Panc1 (cell line): ENCODE measurements around the gene CHST13. TPM values are rescaled to one million over a fixed set of nuclear protein-coding genes. Genes with fewer than 3 reads are reported as not detected.

Experiments
- ATAC-seq: fragments of 200-7000 bp; cut with Tn5 transposase; 2 replicates; pipeline ENCODE4 v1.9.1; 2020; ENCODE audit warnings: mild to moderate bottlenecking, moderate library complexity
- BruUV-seq: library from RNA; stranded (reverse); fragments of 400-500 nt; replicated peaks from 2 replicates; lab custom pipeline; 2021; lab: Mats Ljungman, UMichigan
- CTCF ChIA-PET: fragments of 300-600 bp; sonication (Branson Sonifier 250); formaldehyde crosslinking; loops from one replicate; lab custom pipeline; 2022; ENCODE audit warnings: antibody characterized with exemption; lab: Charles Lee
- POLR2A ChIA-PET: fragments of 300-600 bp; sonication (Branson Sonifier 250); formaldehyde crosslinking; loops from one replicate; lab custom pipeline; 2022; ENCODE audit warnings: antibody characterized with exemption; lab: Charles Lee
- DNase-seq: peaks from one replicate; pipeline ENCODE4 v3.0.0-alpha.2; 2010; ENCODE audit warnings: low read depth, low spot score
- H3K27ac ChIP-seq: 2 replicates; pipeline ENCODE4 v1.5.1; 2011; ENCODE audit warnings: mild to moderate bottlenecking, low read length, inconsistent platforms
- H3K27me3 ChIP-seq: fragments of 200-500 bp; sonication (Bioruptor generic); 2 replicates; pipeline ENCODE4 v1.6.0; 2014; ENCODE audit warnings: low read length, inconsistent platforms; ENCODE audit not compliant: control insufficient read depth, insufficient read depth
- H3K36me3 ChIP-seq: fragments of 200-500 bp; sonication (Bioruptor generic); 2 replicates; pipeline ENCODE4 v1.5.1; 2014; ENCODE audit warnings: inconsistent platforms, mild to moderate bottlenecking, low read length, moderate library complexity; ENCODE audit not compliant: control insufficient read depth, insufficient read depth
- H3K4me1 ChIP-seq: 2 replicates; pipeline ENCODE4 v1.5.1; 2011; ENCODE audit warnings: inconsistent platforms, mild to moderate bottlenecking, low read length, moderate library complexity; ENCODE audit not compliant: control insufficient read depth, insufficient read depth
- H3K4me3 ChIP-seq, 2 experiments: 2 replicates each; pipeline ENCODE4 v1.5.1; 2011 to 2012; ENCODE audit warnings: low read depth in 2 of 2, low read length in 2 of 2, mild to moderate bottlenecking in 2 of 2, inconsistent platforms in 1 of 2, moderate library complexity in 1 of 2
- H3K9me3 ChIP-seq: fragments of 200-500 bp; sonication (Bioruptor generic); 2 replicates; pipeline ENCODE4 v1.5.1; 2014; ENCODE audit warnings: low read depth, mild to moderate bottlenecking, inconsistent platforms, low read length, moderate library complexity; ENCODE audit not compliant: control insufficient read depth, insufficient read depth
- POLR2AphosphoS5 ChIP-seq: IDR thresholded peaks from 2 replicates; pipeline ENCODE4 v1.6.1; 2012; ENCODE audit warnings: mild to moderate bottlenecking, low read depth, low read length, moderate library complexity
- SIN3A ChIP-seq: IDR thresholded peaks from 2 replicates; pipeline ENCODE4 v1.6.1; 2012; ENCODE audit warnings: low read depth, mild to moderate bottlenecking, low read length, moderate library complexity, borderline replicate concordance; ENCODE audit not compliant: insufficient read depth
- TCF7L2 ChIP-seq: IDR thresholded peaks from 2 replicates; pipeline ENCODE4 v1.6.1; 2011; ENCODE audit warnings: mild to moderate bottlenecking, low read depth, low read length, inconsistent platforms
- in situ Hi-C: cut with HindIII; loops from 2 replicates; pipeline ENCODE4 v1.10.0; 2016; ENCODE audit warnings: low sequenced_read_pairs, low pct_unique_long_range_greater_than_20kb
- intact Hi-C: fragments of 100-400 bp; cut with micrococcal nuclease; formaldehyde crosslinking; loops from one replicate; pipeline ENCODE4 v1.10.0; 2022; ENCODE audit not compliant: unreplicated experiment
- total RNA-seq: library from RNA; stranded (reverse); gene quantifications from one replicate; pipeline ENCODE4 v1.2.1, GENCODE V29; 2021; ENCODE audit not compliant: unreplicated experiment
- TF ChIP-seq, protein P1 (sequence below), 2 experiments: IDR thresholded peaks; 2 replicates each; pipeline ENCODE4 v1.6.1; 2011 to 2012; ENCODE audit warnings: low read depth in 2 of 2, control low read depth in 1 of 2, low read length in 1 of 2, mild to moderate bottlenecking in 1 of 2, moderate library complexity in 1 of 2; ENCODE audit not compliant: insufficient read depth in 1 of 2
- TF ChIP-seq, protein P2 (sequence below): fragments of 450-650 bp; IDR thresholded peaks from 2 replicates; pipeline ENCODE4 v1.5.1; 2017; ENCODE audit warnings: mild to moderate bottlenecking

The CHST13 gene
- total RNA-seq, 1 experiment from 2014 or later = 0.64 TPM

DNA sequence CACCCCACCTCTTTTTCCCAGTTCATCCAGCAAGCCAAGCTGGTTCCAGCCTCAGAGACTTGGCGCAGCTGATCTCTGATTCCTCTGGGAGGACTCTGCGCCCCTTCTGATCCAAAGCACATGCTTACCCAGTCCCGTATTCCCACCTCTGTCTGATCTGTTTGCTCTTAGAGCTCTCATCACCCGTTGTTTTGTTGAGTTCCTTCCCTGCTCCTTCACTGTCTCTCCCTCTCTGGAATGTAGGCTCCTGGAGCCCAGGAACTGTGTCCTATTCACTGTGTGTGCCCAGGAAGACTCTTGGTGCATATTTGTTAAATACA, 46.9 kb upstream of the CHST13 start:
- in situ Hi-C loops (no loop called here), intact Hi-C loops (no loop called here)
- no peak for ATAC-seq
- peaks cover 19% of the 10 kb centered on the region for H3K4me1 ChIP-seq
- H3K9me3 ChIP-seq = no peaks in the 10 kb centered on the region
- ChIA-PET POLR2A (no interaction called here), CTCF (no interaction called here)
- peaks cover 3% of the 10 kb centered on the region; the same call in 1 of the 2 replicates for H3K36me3 ChIP-seq
- no peak for DNase-seq
- no peak overlapping the region for H3K4me3 ChIP-seq
- H3K27ac ChIP-seq = no peak overlapping the region
- no peaks in the 10 kb centered on the region for H3K27me3 ChIP-seq
- BruUV-seq = no TSS peak
- TF ChIP-seq, protein P1, sequence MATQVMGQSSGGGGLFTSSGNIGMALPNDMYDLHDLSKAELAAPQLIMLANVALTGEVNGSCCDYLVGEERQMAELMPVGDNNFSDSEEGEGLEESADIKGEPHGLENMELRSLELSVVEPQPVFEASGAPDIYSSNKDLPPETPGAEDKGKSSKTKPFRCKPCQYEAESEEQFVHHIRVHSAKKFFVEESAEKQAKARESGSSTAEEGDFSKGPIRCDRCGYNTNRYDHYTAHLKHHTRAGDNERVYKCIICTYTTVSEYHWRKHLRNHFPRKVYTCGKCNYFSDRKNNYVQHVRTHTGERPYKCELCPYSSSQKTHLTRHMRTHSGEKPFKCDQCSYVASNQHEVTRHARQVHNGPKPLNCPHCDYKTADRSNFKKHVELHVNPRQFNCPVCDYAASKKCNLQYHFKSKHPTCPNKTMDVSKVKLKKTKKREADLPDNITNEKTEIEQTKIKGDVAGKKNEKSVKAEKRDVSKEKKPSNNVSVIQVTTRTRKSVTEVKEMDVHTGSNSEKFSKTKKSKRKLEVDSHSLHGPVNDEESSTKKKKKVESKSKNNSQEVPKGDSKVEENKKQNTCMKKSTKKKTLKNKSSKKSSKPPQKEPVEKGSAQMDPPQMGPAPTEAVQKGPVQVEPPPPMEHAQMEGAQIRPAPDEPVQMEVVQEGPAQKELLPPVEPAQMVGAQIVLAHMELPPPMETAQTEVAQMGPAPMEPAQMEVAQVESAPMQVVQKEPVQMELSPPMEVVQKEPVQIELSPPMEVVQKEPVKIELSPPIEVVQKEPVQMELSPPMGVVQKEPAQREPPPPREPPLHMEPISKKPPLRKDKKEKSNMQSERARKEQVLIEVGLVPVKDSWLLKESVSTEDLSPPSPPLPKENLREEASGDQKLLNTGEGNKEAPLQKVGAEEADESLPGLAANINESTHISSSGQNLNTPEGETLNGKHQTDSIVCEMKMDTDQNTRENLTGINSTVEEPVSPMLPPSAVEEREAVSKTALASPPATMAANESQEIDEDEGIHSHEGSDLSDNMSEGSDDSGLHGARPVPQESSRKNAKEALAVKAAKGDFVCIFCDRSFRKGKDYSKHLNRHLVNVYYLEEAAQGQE (IDR thresholded peaks at IDR 0.05; ENCODE audit: insufficient read depth in 1 of 2, low read depth in 2 of 2, low read length in 1 of 2) = no peak
- TF ChIP-seq POLR2AphosphoS5 (no peak), SIN3A (no peak), TCF7L2 (no peak)
- TF ChIP-seq, protein P2, sequence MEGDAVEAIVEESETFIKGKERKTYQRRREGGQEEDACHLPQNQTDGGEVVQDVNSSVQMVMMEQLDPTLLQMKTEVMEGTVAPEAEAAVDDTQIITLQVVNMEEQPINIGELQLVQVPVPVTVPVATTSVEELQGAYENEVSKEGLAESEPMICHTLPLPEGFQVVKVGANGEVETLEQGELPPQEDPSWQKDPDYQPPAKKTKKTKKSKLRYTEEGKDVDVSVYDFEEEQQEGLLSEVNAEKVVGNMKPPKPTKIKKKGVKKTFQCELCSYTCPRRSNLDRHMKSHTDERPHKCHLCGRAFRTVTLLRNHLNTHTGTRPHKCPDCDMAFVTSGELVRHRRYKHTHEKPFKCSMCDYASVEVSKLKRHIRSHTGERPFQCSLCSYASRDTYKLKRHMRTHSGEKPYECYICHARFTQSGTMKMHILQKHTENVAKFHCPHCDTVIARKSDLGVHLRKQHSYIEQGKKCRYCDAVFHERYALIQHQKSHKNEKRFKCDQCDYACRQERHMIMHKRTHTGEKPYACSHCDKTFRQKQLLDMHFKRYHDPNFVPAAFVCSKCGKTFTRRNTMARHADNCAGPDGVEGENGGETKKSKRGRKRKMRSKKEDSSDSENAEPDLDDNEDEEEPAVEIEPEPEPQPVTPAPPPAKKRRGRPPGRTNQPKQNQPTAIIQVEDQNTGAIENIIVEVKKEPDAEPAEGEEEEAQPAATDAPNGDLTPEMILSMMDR = no peak

DNA sequence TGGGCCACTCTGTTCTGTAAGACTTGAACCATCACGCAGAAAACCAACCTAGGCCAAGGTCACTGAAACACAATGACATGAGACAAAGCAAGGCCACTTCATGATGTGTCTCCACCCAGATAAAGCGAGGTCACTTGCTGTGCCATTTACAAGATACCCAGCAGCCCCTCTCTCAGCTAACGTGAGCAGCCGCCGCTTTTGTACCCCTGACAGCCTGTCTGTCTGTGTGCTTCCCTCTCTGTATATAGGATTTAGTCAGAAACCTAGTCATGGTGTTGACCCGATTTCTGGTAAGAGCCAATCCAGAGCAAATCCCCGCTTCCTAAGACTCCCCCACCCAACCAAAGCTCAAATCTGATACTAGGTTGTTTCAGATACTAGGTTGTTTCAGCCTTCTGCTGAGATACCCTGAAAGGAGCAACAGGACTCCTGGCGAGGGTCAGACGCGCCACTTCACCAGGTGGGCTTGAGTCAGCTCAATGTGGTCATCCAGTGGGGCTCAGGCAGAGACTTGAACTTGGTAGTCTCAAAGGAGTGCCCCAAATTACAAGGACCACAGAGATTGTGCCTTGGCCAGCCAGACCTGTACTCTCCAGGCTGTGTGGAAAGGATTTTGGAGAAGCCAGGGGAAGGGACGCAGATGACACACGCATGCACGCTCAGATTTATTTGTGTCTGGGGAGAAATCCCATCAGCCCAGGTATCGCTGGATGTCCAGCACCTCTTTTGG, 45.2 kb upstream of the CHST13 start:
- in situ Hi-C loops (no loop called here), intact Hi-C loops (no loop called here)
- POLR2A ChIA-PET = no interaction called here

More for the DNA sequence above, 45.2 kb upstream of the CHST13 start:
- CTCF ChIA-PET = no interaction called here
- Histone ChIP-seq H3K36me3 (peaks cover 2% of the 10 kb centered on the region; the same call in 1 of the 2 replicates), H3K4me1 (peaks cover 1% of the 10 kb centered on the region; the same call in 1 of the 2 replicates), H3K4me3 (no peak overlapping the region), H3K9me3 (no peaks in the 10 kb centered on the region), H3K27ac (no peak overlapping the region), H3K27me3 (no peaks in the 10 kb centered on the region)
- BruUV-seq = no TSS peak
- no peak for TF ChIP-seq SIN3A
- TF ChIP-seq, protein P1 (IDR thresholded peaks at IDR 0.05; ENCODE audit: insufficient read depth in 1 of 2, low read depth in 2 of 2, low read length in 1 of 2) = no peak
- TF ChIP-seq, protein P2 = no peak
- TF ChIP-seq POLR2AphosphoS5 = no peak
- TF ChIP-seq TCF7L2 = no peak
- no peak for ATAC-seq
- DNase-seq = no peak
